Measurements from ENCODE around the gene CRHR2.

The CRHR2 gene

GRCh38 chr7:30681815-30682211, 443 bp downstream of the CRHR2 start:
- Mint-ChIP-seq H3K27ac (no peak overlapping the region), H3K27me3 (peaks cover 64 to 75% of the 10 kb centered on the region in 2 donors), H3K36me3 (peaks cover 0 to 1% of the 10 kb centered on the region in 2 donors), H3K4me3 (peak overlapping the region; percentile 68 to 73), H3K4me1 (peaks cover 9 to 20% of the 10 kb centered on the region in 2 donors), H3K9me3 (no peaks in the 10 kb centered on the region)
- DNase-seq = no peak
- ATAC-seq (replicated peaks) = peak; percentile 16 to 17

- peak overlapping the region; percentile 68 to 73 for H3K4me3 Mint-ChIP-seq
- H3K9me3 Mint-ChIP-seq = no peaks in the 10 kb centered on the region
- ATAC-seq (replicated peaks) = no peak
Observed at GRCh38 chr7:30681331-30681797, 892 bp downstream of the CRHR2 start.

GRCh38 chr7:30679664-30680063, 2.6 kb downstream of the CRHR2 start:
- DNase-seq = no peak
- Mint-ChIP-seq H3K36me3 (peaks cover 0 to 1% of the 10 kb centered on the region in 2 donors), H3K9me3 (no peaks in the 10 kb centered on the region), H3K27me3 (peaks cover 65 to 71% of the 10 kb centered on the region in 2 donors), H3K27ac (no peak overlapping the region), H3K4me1 (peaks cover 9 to 20% of the 10 kb centered on the region in 2 donors), H3K4me3 (no peak overlapping the region)
- ATAC-seq (replicated peaks) = no peak

More at GRCh38 chr7:30681331-30681797, 892 bp downstream of the CRHR2 start:
- Mint-ChIP-seq H3K4me1 (peaks cover 9 to 20% of the 10 kb centered on the region in 2 donors), H3K27me3 (peaks cover 69 to 79% of the 10 kb centered on the region in 2 donors), H3K36me3 (peaks cover 0 to 1% of the 10 kb centered on the region in 2 donors), H3K27ac (no peak overlapping the region)
- no peak for DNase-seq

- Mint-ChIP-seq H3K4me1 (peaks cover 9 to 20% of the 10 kb centered on the region in 2 donors), H3K9me3 (no peaks in the 10 kb centered on the region), H3K36me3 (peaks cover 0 to 1% of the 10 kb centered on the region in 2 donors), H3K27me3 (peaks cover 61 to 66% of the 10 kb centered on the region in 2 donors), H3K27ac (no peak overlapping the region), H3K4me3 (no peak overlapping the region)
- no peak for ATAC-seq (replicated peaks)
- no peak for DNase-seq
Observed at GRCh38 chr7:30678805-30679204, 3.5 kb downstream of the CRHR2 start.

- Mint-ChIP-seq H3K9me3 (no peaks in the 10 kb centered on the region), H3K36me3 (no peaks in the 10 kb centered on the region), H3K27me3 (peaks cover 44 to 61% of the 10 kb centered on the region in 2 donors), H3K27ac (no peak overlapping the region), H3K4me1 (no peaks in the 10 kb centered on the region), H3K4me3 (no peak overlapping the region)
- DNase-seq = no peak
- ATAC-seq (replicated peaks) = no peak
Observed at GRCh38 chr7:30674876-30675275, 7.4 kb downstream of the CRHR2 start.

- no peak for DNase-seq
Observed at GRCh38 chr7:30674420-30674819, 7.8 kb downstream of the CRHR2 start.

GRCh38 chr7:30671793-30672465, 10.3 kb downstream of the CRHR2 start:
- no peaks in the 10 kb centered on the region for H3K4me1 Mint-ChIP-seq
- H3K36me3 Mint-ChIP-seq = no peaks in the 10 kb centered on the region
- DNase-seq (no peak), ATAC-seq (replicated peaks) (no peak)
- H3K27ac Mint-ChIP-seq = no peak overlapping the region
- H3K27me3 Mint-ChIP-seq = peaks cover 30 to 46% of the 10 kb centered on the region in 2 donors
- H3K9me3 Mint-ChIP-seq = no peaks in the 10 kb centered on the region
- H3K4me3 Mint-ChIP-seq = no peak overlapping the region

More at GRCh38 chr7:30674420-30674819, 7.8 kb downstream of the CRHR2 start:
- Mint-ChIP-seq H3K4me3 (no peak overlapping the region), H3K36me3 (no peaks in the 10 kb centered on the region), H3K27ac (no peak overlapping the region), H3K4me1 (no peaks in the 10 kb centered on the region), H3K27me3 (peaks cover 43 to 64% of the 10 kb centered on the region in 2 donors), H3K9me3 (no peaks in the 10 kb centered on the region)
- ATAC-seq (replicated peaks) = no peak

GRCh38 chr7:30668102-30668501, 14.2 kb downstream of the CRHR2 start:
- Mint-ChIP-seq H3K4me1 (no peaks in the 10 kb centered on the region), H3K9me3 (no peaks in the 10 kb centered on the region), H3K27ac (no peak overlapping the region), H3K36me3 (no peaks in the 10 kb centered on the region), H3K4me3 (no peak overlapping the region), H3K27me3 (peaks cover 9 to 44% of the 10 kb centered on the region in 2 donors)
- ATAC-seq (replicated peaks) (no peak), DNase-seq (no peak)

GRCh38 chr7:30667172-30667571, 15.1 kb downstream of the CRHR2 start:
- Mint-ChIP-seq H3K36me3 (no peaks in the 10 kb centered on the region), H3K9me3 (no peaks in the 10 kb centered on the region)

GRCh38 chr7:30665449-30665848, 16.8 kb downstream of the CRHR2 start:
- Mint-ChIP-seq H3K9me3 (no peaks in the 10 kb centered on the region), H3K27ac (no peak overlapping the region), H3K4me1 (no peaks in the 10 kb centered on the region), H3K27me3 (peaks cover 0 to 25% of the 10 kb centered on the region in 2 donors), H3K36me3 (no peaks in the 10 kb centered on the region), H3K4me3 (no peak overlapping the region)
- no peak for ATAC-seq (replicated peaks)
- no peak for DNase-seq

More at GRCh38 chr7:30667172-30667571, 15.1 kb downstream of the CRHR2 start:
- Mint-ChIP-seq H3K4me1 (no peaks in the 10 kb centered on the region), H3K27ac (no peak overlapping the region), H3K4me3 (no peak overlapping the region), H3K27me3 (peaks cover 9 to 37% of the 10 kb centered on the region in 2 donors)
- no peak for DNase-seq
- ATAC-seq (replicated peaks) = no peak

- Mint-ChIP-seq H3K27ac (no peak overlapping the region), H3K4me3 (no peak overlapping the region), H3K36me3 (no peaks in the 10 kb centered on the region), H3K9me3 (no peaks in the 10 kb centered on the region), H3K27me3 (peaks cover 0 to 21% of the 10 kb centered on the region in 2 donors), H3K4me1 (no peaks in the 10 kb centered on the region)
- DNase-seq (no peak), ATAC-seq (replicated peaks) (no peak)
Observed at GRCh38 chr7:30665043-30665442, 17.2 kb downstream of the CRHR2 start.

- Mint-ChIP-seq H3K36me3 (no peaks in the 10 kb centered on the region), H3K4me1 (no peaks in the 10 kb centered on the region), H3K9me3 (no peaks in the 10 kb centered on the region), H3K27me3 (peaks cover 0 to 15% of the 10 kb centered on the region in 2 donors), H3K4me3 (no peak overlapping the region), H3K27ac (no peak overlapping the region)
- DNase-seq = no peak
- ATAC-seq (replicated peaks) = no peak
Observed at GRCh38 chr7:30664184-30664885, 17.9 kb downstream of the CRHR2 start.

- H3K27me3 Mint-ChIP-seq = peaks cover 0 to 15% of the 10 kb centered on the region in 2 donors
- H3K27ac Mint-ChIP-seq = no peak overlapping the region
- DNase-seq = no peak
- no peaks in the 10 kb centered on the region for H3K9me3 Mint-ChIP-seq
- no peak for ATAC-seq (replicated peaks)
- H3K36me3 Mint-ChIP-seq = no peaks in the 10 kb centered on the region
- H3K4me3 Mint-ChIP-seq = no peak overlapping the region
- no peaks in the 10 kb centered on the region for H3K4me1 Mint-ChIP-seq
Observed at GRCh38 chr7:30663414-30663813, 18.8 kb downstream of the CRHR2 start.

- no peaks in the 10 kb centered on the region for H3K4me1 Mint-ChIP-seq
- ATAC-seq (replicated peaks) (no peak), DNase-seq (no peak)
- H3K4me3 Mint-ChIP-seq = no peak overlapping the region
- H3K27me3 Mint-ChIP-seq = peaks cover 0 to 15% of the 10 kb centered on the region in 2 donors
- peaks cover 0 to 4% of the 10 kb centered on the region in 2 donors for H3K36me3 Mint-ChIP-seq
- H3K9me3 Mint-ChIP-seq = no peaks in the 10 kb centered on the region
- no peak overlapping the region for H3K27ac Mint-ChIP-seq
Observed at GRCh38 chr7:30662431-30662939, 19.8 kb downstream of the CRHR2 start.
